Activated T-helper 1 cell treated with Interleukin-2 at 50 U/mL for 16 hours (primary cell): ENCODE data around the gene THEM4.
"Not testable (repeated sequence)": the region's sequence is repeated elsewhere in the genome, so short reads cannot be mapped to it uniquely, and the experiment has no call there.

Experiments used
- DNase-seq: peaks from one replicate; pipeline ENCODE4 v3.0.0-alpha.2; 2020; ENCODE audit warnings: low read depth

Gene THEM4

GRCh38 chr1:151893176-151893924, 16.0 kb downstream of the THEM4 start:
- no peak for DNase-seq

GRCh38 chr1:151892190-151892589, 17.1 kb downstream of the THEM4 start:
- no peak for DNase-seq

- no peak for DNase-seq
These were observed 17.8 kb downstream of the THEM4 start for GRCh38 chr1:151891512-151891911.

DNA sequence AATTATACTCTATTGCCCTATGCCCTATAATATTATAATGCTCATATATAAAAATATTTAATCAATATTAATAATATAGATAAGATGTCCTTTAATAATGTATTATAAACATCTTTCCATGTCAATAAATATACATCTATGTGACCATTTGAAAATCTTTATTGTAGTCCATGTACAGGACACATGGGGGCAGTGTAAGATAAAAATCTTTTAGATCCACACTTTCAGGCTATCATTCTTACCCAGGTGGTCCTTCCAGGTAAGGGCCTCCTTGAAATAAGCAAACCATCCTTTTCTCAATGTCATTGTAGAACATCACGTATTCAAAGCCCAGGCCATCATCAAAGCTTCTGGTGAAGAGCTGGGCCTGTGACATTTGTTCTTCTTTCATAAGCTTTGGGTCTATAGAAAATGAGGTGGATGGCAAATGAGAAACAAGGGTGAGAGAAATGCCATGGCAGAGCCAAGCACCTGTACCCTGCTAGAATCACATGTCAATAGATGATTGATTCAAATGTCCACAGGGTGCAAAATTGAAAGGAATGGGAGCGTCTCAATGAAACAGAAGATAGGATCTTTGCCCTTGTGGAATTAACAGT, 20.2 kb downstream of the THEM4 start:
- DNase-seq, result no peak

GRCh38 chr1:151887028-151887427, 22.3 kb downstream of the THEM4 start:
- no peak for DNase-seq

DNA sequence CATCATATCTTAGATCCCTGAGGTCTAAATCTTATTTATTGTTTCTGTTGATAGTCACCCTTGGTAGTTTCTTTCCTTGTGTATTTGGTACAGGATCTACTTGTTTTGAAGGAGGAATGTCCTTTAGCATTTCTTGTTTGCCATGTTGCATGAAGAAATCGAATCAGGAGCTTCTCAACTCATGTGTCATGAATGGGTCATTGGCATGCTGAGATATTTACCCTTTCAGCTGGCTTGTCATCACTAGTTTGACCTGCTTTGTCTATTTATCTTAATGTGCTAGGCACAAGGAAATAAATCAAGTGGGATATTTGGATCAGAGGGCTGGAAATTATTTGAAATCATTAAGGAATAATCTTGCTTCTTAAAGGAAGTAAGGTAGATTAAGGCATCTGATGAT, 23.8 kb downstream of the THEM4 start:
- DNase-seq, result no peak

GRCh38 chr1:151884879-151885278, 24.4 kb downstream of the THEM4 start:
- DNase-seq, result not testable (repeated sequence)

GRCh38 chr1:151884445-151884844, 24.9 kb downstream of the THEM4 start:
- not testable (repeated sequence) for DNase-seq

DNA sequence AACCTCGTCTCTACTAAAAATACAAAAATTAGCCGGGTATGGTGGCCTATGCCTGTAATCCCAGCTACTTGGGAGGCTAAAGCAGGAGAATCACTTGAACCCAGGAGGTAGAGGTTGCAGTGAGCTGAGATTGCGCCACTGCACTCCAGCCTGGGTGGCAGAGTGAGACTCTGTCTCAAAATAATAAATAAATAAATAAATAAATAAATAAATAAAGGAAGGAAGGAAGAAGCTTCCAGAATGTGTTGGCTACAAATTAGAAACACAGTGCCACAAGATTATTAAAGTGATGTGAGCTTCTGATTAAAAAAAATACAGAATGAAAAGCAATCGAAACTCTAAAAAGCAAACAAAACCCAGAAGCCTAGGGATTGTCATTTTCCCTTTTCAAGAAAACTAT, 25.4 kb downstream of the THEM4 start:
- not testable (repeated sequence) for DNase-seq

GRCh38 chr1:151882918-151883317, 26.4 kb downstream of the THEM4 start:
- DNase-seq, result not testable (repeated sequence)

- no peak for DNase-seq
These were observed 26.8 kb downstream of the THEM4 start for GRCh38 chr1:151882466-151882865.

- DNase-seq, result no peak
These were observed 27.8 kb downstream of the THEM4 start for GRCh38 chr1:151881479-151881878.

GRCh38 chr1:151875419-151876097, 33.8 kb downstream of the THEM4 start:
- DNase-seq, result no peak

DNA sequence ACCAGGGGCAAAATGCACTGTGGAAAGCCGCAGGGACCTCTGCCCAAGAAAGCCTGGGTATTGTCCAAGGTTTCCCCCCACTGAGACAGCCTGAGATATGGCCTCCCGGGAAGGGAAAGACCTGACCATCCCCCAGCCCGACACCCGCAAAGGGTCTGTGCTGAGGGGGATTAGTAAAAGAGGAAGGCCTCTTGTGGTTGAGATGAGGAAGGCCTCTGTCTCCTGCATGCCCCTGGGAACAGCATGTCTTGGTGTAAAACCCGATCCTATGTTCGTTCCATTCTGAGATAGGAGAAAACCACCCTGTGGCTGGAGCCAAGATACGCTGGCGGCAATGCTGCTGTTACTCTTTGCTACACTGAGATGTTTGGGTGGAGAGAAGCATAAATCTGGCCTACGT, 36.5 kb downstream of the THEM4 start:
- DNase-seq, result not testable (repeated sequence)

- DNase-seq, result no peak
These were observed 37.9 kb downstream of the THEM4 start for GRCh38 chr1:151871284-151872030.

DNA sequence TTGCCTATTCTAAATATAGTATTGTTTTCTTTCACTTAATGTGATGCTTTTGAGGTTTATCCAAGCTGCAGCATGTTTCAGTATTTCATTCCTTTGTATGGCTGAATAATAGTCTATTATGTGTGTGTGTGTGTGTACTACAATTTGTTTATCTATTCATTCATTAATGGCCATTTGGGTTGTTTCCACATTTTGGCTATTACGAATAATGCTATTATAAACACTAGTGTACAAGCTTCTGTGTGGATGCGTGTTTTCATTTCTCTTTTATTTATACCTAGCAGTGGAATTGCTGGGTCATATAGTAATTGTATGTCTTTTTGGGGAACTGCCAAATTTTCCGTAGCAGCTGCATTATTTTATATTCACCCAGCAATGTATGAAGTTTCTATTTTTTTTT, 40.8 kb downstream of the THEM4 start:
- DNase-seq, result no peak

DNA sequence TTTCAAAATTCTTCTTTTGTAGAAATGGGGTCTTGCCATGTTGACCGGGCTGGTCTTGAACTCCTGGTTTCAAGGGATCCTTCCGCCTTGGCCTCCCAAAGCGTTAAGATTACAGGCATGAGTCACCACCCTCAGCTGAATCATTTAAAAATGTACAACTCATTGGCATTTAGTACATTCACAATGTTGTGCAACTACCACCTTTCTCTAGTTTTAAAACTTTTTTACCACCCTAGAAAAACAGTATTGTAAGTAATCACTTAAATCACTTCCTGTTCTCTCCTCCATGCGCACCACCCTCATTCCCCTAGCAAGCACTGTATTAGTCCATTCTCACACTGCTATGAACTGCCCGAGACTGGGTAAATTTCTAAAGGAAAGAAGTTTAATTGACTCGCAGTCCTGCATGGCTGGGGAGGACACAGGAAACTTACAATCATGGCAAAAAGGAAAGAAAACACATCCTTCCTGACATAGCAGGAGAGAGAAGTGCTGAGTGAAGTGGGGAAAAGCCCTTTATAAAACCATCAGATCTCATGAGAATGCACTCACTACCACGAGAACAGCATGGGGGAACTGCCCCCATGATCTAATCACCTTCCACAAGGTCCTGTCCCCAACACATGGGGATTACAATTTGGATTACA, 41.4 kb downstream of the THEM4 start:
- DNase-seq, result no peak

- DNase-seq, result no peak
These were observed 42.0 kb downstream of the THEM4 start for GRCh38 chr1:151867321-151867720.

DNA sequence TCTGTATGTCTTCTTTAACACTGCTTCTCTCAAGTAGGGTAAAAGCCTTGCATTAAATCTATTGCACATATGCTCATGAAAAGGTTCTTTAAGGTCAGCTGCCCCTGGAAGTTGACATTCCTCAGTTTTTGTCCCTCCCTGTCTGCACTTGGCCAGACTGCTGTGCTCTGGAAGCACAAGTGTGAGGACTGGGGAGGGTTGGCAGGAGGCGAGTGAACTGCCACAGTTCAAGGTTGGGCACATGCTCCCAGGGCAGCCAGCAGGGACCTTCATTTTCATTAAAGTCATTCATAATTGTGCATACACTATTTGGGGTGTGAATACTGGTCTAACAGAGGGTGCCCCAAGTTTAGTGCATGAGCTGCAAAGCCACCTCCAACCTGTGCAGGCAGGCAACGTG, 44.9 kb downstream of the THEM4 start:
- no peak for DNase-seq

DNA sequence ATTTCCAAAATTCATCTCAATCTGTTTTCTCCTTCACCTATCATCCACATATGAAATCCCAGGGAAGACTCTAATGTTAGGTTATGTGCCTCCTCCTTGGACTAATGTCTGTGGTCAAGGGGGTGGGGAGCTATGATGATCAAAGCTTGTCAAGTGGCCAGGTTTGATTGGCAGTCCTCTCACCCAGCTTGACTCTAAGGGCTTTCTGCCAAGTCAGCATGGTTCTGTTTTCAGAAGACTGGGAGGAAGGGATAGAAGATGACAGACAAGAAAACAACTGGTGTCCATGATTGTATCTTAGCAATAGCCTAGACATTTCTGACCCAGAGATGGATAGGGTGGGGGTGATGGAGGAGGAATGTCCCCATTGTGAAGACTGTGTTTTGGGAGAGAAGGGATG, 46.7 kb downstream of the THEM4 start:
- no peak for DNase-seq

- no peak for DNase-seq
These were observed 48.7 kb downstream of the THEM4 start for GRCh38 chr1:151860504-151861187.
